Smooth muscle cell (in vitro differentiated cells): ENCODE measurements around the gene RAB43. TPM values are rescaled to one million over a fixed set of nuclear protein-coding genes. Genes with fewer than 3 reads are reported as not detected.
"Not testable (repeated sequence)": the region's sequence is repeated elsewhere in the genome, so short reads cannot be mapped to it uniquely, and the experiment has no call there.

Experiments
- DNase-seq: peaks from one replicate; lab custom pipeline; 2025; ENCODE audit not compliant: unreplicated experiment; lab: John Stamatoyannopoulos, UW
- H2AFZ ChIP-seq: fragments of 200-600 bp; sonication (generic); 2 replicates; pipeline ENCODE4 v1.6.0; 2016; ENCODE audit warnings: antibody characterized with exemption, low read depth, mild to moderate bottlenecking
- H3F3A ChIP-seq: fragments of 200-600 bp; sonication (generic); 2 replicates; pipeline ENCODE4 v1.6.0; 2017; ENCODE audit warnings: antibody characterized with exemption, low read depth
- H3K27ac ChIP-seq: fragments of 200-600 bp; sonication (generic); 2 replicates; pipeline ENCODE4 v1.5.1; 2016; ENCODE audit warnings: low read depth, mild to moderate bottlenecking
- H3K27me3 ChIP-seq: fragments of 200-600 bp; sonication (generic); 2 replicates; pipeline ENCODE4 v1.6.1; 2016; ENCODE audit warnings: low read depth, mild to moderate bottlenecking
- H3K36me3 ChIP-seq: fragments of 200-600 bp; sonication (generic); 2 replicates; pipeline ENCODE4 v1.5.1; 2016; ENCODE audit warnings: low read depth
- H3K4me1 ChIP-seq: fragments of 200-600 bp; sonication (generic); 2 replicates; pipeline ENCODE4 v1.5.1; 2016; ENCODE audit warnings: low read depth
- H3K4me2 ChIP-seq: fragments of 200-600 bp; sonication (generic); 2 replicates; pipeline ENCODE4 v1.6.0; 2016; ENCODE audit warnings: mild to moderate bottlenecking
- H3K4me3 ChIP-seq: fragments of 200-600 bp; sonication (generic); 2 replicates; pipeline ENCODE4 v1.5.1; 2016; ENCODE audit warnings: mild to moderate bottlenecking
- H3K79me2 ChIP-seq: fragments of 200-600 bp; sonication (generic); 2 replicates; pipeline ENCODE4 v1.6.0; 2016; ENCODE audit warnings: low read depth, mild to moderate bottlenecking
- H3K9ac ChIP-seq: fragments of 200-600 bp; sonication (generic); 2 replicates; pipeline ENCODE4 v1.6.0; 2016; ENCODE audit warnings: low read depth
- H3K9me3 ChIP-seq: fragments of 200-600 bp; sonication (generic); replicated peaks from 2 replicates; pipeline ENCODE4 v1.5.1; 2016; ENCODE audit warnings: low read depth
- H4K20me1 ChIP-seq: fragments of 200-600 bp; sonication (generic); 2 replicates; pipeline ENCODE4 v1.6.0; 2016; ENCODE audit warnings: low read depth
- CTCF ChIP-seq: fragments of 200-600 bp; sonication (generic); IDR thresholded peaks from 2 replicates; pipeline ENCODE4 v1.5.1; 2017; ENCODE audit warnings: borderline replicate concordance, mild to moderate bottlenecking, antibody characterized with exemption; ENCODE audit not compliant: insufficient read depth, poor library complexity, severe bottlenecking
- WGBS: methylation state at CpG from one replicate; pipeline ENCODE4 v1.1.7; 2016; ENCODE audit warnings: low lambda C conversion rate; 5-methylcytosine and 5-hydroxymethylcytosine counted together
- polyA plus RNA-seq: library from polyadenylated mRNA; unstranded; fragments of >200 nt; fragmentation: Nextera tagmentation; extraction: Ambion mirVana; gene quantifications from 2 replicates; pipeline ENCODE4 v1.2.1, GENCODE V29; 2016
- total RNA-seq: library from RNA; depleted of rRNA; stranded (reverse); fragments of >200 nt; gene quantifications from 2 replicates; pipeline ENCODE4 v1.2.3, GENCODE V29; 2014

Gene RAB43
- total and polyA plus RNA-seq, 2 experiments from 2014 or later: 9.5 to 20.8 TPM

GRCh38 chr3:129087904-129088303 is 33.7 kb downstream of the RAB43 start:
- 19% methylated on average over 5 of the region's 9 CpGs for whole genome bisulfite sequencing

GRCh38 chr3:129087138-129087702 is 34.4 kb downstream of the RAB43 start:
- Histone ChIP-seq H3F3A (no peaks in the 10 kb centered on the region), H3K4me2 (no peak overlapping the region), H3K4me3 (no peak overlapping the region), H3K9me3 (no peaks in the 10 kb centered on the region), H4K20me1 (no peaks in the 10 kb centered on the region), H3K9ac (no peak overlapping the region), H3K27ac (no peak overlapping the region), H3K4me1 (no peaks in the 10 kb centered on the region), H3K27me3 (no peaks in the 10 kb centered on the region), H3K36me3 (peaks cover 3% of the 10 kb centered on the region), H3K79me2 (no peaks in the 10 kb centered on the region), H2AFZ (no peak overlapping the region)
- TF ChIP-seq CTCF: no peak
- no peak for DNase-seq
- WGBS: 91% methylated on average over 8 of the region's 8 CpGs

More at GRCh38 chr3:129087904-129088303, 33.7 kb downstream of the RAB43 start:
- not testable (repeated sequence) for H3K36me3 ChIP-seq, H3F3A ChIP-seq, H3K79me2 ChIP-seq, H3K4me2 ChIP-seq, DNase-seq, H3K27me3 ChIP-seq, H4K20me1 ChIP-seq, H3K4me1 ChIP-seq, H3K9ac ChIP-seq, H3K4me3 ChIP-seq, H2AFZ ChIP-seq, H3K9me3 ChIP-seq, H3K27ac ChIP-seq

GRCh38 chr3:129085818-129086217 is 35.8 kb downstream of the RAB43 start:
- H3K4me1 ChIP-seq: no peaks in the 10 kb centered on the region
- no peak overlapping the region for H3K4me3 ChIP-seq
- no peaks in the 10 kb centered on the region for H3K36me3 ChIP-seq
- no peak overlapping the region for H3K27ac ChIP-seq
- no peaks in the 10 kb centered on the region for H4K20me1 ChIP-seq
- 93% methylated on average over 4 of the region's 4 CpGs for WGBS
- H3F3A ChIP-seq: no peaks in the 10 kb centered on the region
- DNase-seq: no peak
- no peak overlapping the region for H2AFZ ChIP-seq
- H3K79me2 ChIP-seq: no peaks in the 10 kb centered on the region
- no peaks in the 10 kb centered on the region for H3K27me3 ChIP-seq
- H3K9ac ChIP-seq: no peak overlapping the region
- H3K9me3 ChIP-seq: no peaks in the 10 kb centered on the region
- H3K4me2 ChIP-seq: no peak overlapping the region
- no peak for TF ChIP-seq CTCF

- H3K9me3 ChIP-seq: no peaks in the 10 kb centered on the region
- no peak overlapping the region for H3K4me2 ChIP-seq
- no peak overlapping the region for H2AFZ ChIP-seq
- H3K79me2 ChIP-seq: no peaks in the 10 kb centered on the region
- no peak overlapping the region for H3K4me3 ChIP-seq
- H3K9ac ChIP-seq: no peak overlapping the region
- no peaks in the 10 kb centered on the region for H3F3A ChIP-seq
- no peaks in the 10 kb centered on the region for H3K27me3 ChIP-seq
- no peak overlapping the region for H3K27ac ChIP-seq
- H4K20me1 ChIP-seq: no peaks in the 10 kb centered on the region
- TF ChIP-seq CTCF: no peak
- 96% methylated on average over 12 of the region's 12 CpGs for WGBS
- DNase-seq: no peak
- H3K36me3 ChIP-seq: no peaks in the 10 kb centered on the region
- no peaks in the 10 kb centered on the region for H3K4me1 ChIP-seq
Measured at GRCh38 chr3:129085165-129085715, 36.4 kb downstream of the RAB43 start.
